ENCODE data around the gene TRIM66. TPM values are rescaled to one million over a fixed set of nuclear protein-coding genes. Genes with fewer than 3 reads are reported as not detected.

Gene TRIM66
- total RNA-seq, 4 donors from 2014 or later = 11.7 to 19.7 (median 14.3) TPM

DNA sequence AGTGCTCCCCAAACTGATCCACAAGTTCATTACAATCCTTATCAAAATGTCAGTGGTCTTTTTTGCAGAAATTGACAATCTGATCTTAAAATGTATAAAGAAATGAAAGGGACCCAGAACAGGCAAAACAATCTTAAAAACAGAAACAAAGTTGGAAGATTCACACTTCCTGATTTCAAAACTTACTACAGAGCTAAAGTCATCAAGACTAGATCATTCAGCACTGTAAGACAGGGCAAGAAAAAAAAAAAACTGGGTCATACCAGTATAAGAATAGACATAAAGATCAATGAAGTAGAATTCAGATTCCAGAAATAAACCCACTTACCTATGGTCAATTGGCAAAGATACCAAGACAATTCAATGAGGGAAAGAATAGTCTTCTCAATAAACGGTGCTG, 84.0 kb downstream of the TRIM66 start:
- peaks cover 0 to 15% (median 7%) of the 10 kb centered on the region in 4 donors for H3K4me1 ChIP-seq
- no peak overlapping the region for H3K27ac ChIP-seq
- peaks cover 7% of the 10 kb centered on the region for H3K27me3 ChIP-seq
- 89 to 100% methylated on average over 1 of the region's 1 CpG for WGBS, 2 donors (ENCODE audit: low coverage in 1 of 2)
- intact Hi-C loops (cut with DNase I; ENCODE audit: low total_unique reads) (no loop called here), in situ Hi-C loops (cut with MboI; ENCODE audit: low pct_ligation_motif_present in 1 of 4, low pct_unique_long_range_greater_than_20kb in 1 of 4, low sequenced_read_pairs in 3 of 4) (no loop called here)
- TF ChIP-seq POLR2AphosphoS5 (IDR thresholded peaks at IDR 0.05) = no peak
- no peak for TF ChIP-seq EP300 (IDR thresholded peaks at IDR 0.05; ENCODE audit: low read depth)
- TF ChIP-seq POLR2A (IDR thresholded peaks at IDR 0.05) = no peak
- TF ChIP-seq CTCF (IDR thresholded peaks at IDR 0.05) = no peak
- no peak overlapping the region for H3K4me3 ChIP-seq
- no peaks in the 10 kb centered on the region for H3K9me3 ChIP-seq
- H3K36me3 ChIP-seq = no peaks in the 10 kb centered on the region
- no peak for DNase-seq

DNA sequence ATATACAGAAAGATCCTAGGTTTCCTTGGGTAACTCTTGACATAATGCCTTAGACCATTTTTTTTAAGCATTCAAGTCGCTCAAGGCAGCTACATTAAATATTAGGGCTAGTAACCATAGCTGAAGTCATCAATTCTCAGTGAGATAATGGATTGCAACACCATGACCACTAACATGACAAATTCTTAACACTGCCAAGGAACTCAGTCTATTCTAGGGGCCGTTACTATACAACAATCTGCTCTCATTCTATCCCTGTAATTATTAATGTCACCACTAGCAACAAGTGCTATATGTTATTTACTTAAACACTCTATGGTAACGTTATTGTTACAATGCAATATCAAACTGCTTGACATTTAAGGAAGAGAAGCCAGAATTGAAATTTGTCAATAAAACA, 85.3 kb downstream of the TRIM66 start:
- TF ChIP-seq CTCF (IDR thresholded peaks at IDR 0.05) = no peak
- TF ChIP-seq EP300 (IDR thresholded peaks at IDR 0.05; ENCODE audit: low read depth) = no peak
- no peak for TF ChIP-seq POLR2A (IDR thresholded peaks at IDR 0.05)
- TF ChIP-seq POLR2AphosphoS5 (IDR thresholded peaks at IDR 0.05) = no peak
- Histone ChIP-seq H3K36me3 (no peaks in the 10 kb centered on the region), H3K9me3 (no peaks in the 10 kb centered on the region), H3K27me3 (peaks cover 10% of the 10 kb centered on the region), H3K4me3 (no peak overlapping the region), H3K27ac (no peak overlapping the region), H3K4me1 (peaks cover 0 to 15% (median 7%) of the 10 kb centered on the region in 4 donors)
- 53 to 54% methylated on average over 3 of the region's 3 CpGs for WGBS, 2 donors (ENCODE audit: low coverage in 1 of 2)
- DNase-seq = no peak
- in situ Hi-C loops (cut with MboI; ENCODE audit: low pct_ligation_motif_present in 1 of 4, low pct_unique_long_range_greater_than_20kb in 1 of 4, low sequenced_read_pairs in 3 of 4) (no loop called here), intact Hi-C loops (cut with DNase I; ENCODE audit: low total_unique reads) (no loop called here)

DNA sequence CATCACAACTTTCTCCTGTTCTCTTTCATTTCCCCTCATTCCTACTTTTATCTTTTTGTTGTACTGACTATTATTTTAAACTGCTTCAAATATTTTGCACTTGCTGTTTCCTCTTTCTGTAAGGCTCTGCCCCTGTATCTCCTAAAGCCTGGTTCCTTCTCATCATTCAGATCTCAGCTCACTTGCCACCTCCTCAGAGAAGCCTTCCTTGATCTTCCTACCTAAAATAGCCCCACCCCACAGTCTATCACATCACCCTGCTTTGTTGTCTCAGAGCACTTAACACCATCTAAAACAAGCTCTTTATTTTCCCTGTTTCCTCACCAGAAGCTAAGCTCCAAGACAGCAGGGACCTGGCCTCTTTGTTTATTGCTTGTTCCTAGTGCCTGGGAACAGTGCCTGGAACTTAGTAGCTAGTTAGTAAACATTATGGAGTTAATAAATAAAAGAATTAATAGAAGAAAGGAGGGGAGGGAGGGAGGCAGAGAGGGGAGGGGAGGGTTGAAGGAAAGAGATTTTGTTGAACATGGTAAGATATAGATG, 85.9 kb downstream of the TRIM66 start:
- Histone ChIP-seq H3K4me3 (no peak overlapping the region), H3K9me3 (no peaks in the 10 kb centered on the region), H3K27ac (no peak overlapping the region), H3K4me1 (peaks cover 0 to 15% (median 7%) of the 10 kb centered on the region in 4 donors), H3K36me3 (no peaks in the 10 kb centered on the region), H3K27me3 (peaks cover 10% of the 10 kb centered on the region)
- intact Hi-C loops (cut with DNase I; ENCODE audit: low total_unique reads) (no loop called here), in situ Hi-C loops (cut with MboI; ENCODE audit: low pct_ligation_motif_present in 1 of 4, low pct_unique_long_range_greater_than_20kb in 1 of 4, low sequenced_read_pairs in 3 of 4) (no loop called here)
- DNase-seq = no peak
- TF ChIP-seq EP300 (IDR thresholded peaks at IDR 0.05; ENCODE audit: low read depth) (no peak), CTCF (IDR thresholded peaks at IDR 0.05) (no peak), POLR2A (IDR thresholded peaks at IDR 0.05) (no peak)

GRCh38 chr11:8593935-8594909, 88.2 kb downstream of the TRIM66 start, which contains the start of gene STK33:
Gene STK33, minus strand, starts transcription at chr11:8594228. Its CDS starts 119,323 bp downstream, at chr11:8474905.
- intact Hi-C loops (cut with DNase I; ENCODE audit: low total_unique reads) = no loop called here
- no peaks in the 10 kb centered on the region for H3K9me3 ChIP-seq
- WGBS, 2 donors (ENCODE audit: low coverage in 1 of 2) = 6% methylated on average over 40 of the region's 55 CpGs; no CpG with 5 or more reads in 1 of the 2 donors
- peak within 1 kb of the TSS; percentile 47 to 73 (median 61) for H3K4me3 ChIP-seq
- TF ChIP-seq CTCF (IDR thresholded peaks at IDR 0.05) = no peak
- TF ChIP-seq POLR2AphosphoS5 (IDR thresholded peaks at IDR 0.05) = no peak
- no peak for TF ChIP-seq POLR2A (IDR thresholded peaks at IDR 0.05)
- no peak for TF ChIP-seq EP300 (IDR thresholded peaks at IDR 0.05; ENCODE audit: low read depth)
- peaks cover 10% of the 10 kb centered on the region for H3K27me3 ChIP-seq
- peaks cover 0 to 15% (median 7%) of the 10 kb centered on the region in 4 donors for H3K4me1 ChIP-seq
- no peaks in the 10 kb centered on the region for H3K36me3 ChIP-seq
- in situ Hi-C loops (cut with MboI; ENCODE audit: low pct_ligation_motif_present in 1 of 4, low pct_unique_long_range_greater_than_20kb in 1 of 4, low sequenced_read_pairs in 3 of 4) = no loop called here
- peak within 1 kb of the TSS; percentile 9 to 46 (median 36) for H3K27ac ChIP-seq
- peak; percentile 63 for DNase-seq
